ENCODE data around the gene PXDC1. TPM values are rescaled to one million over a fixed set of nuclear protein-coding genes. Genes with fewer than 3 reads are reported as not detected.

The PXDC1 gene
- total RNA-seq, 1 donor from 2014 or later, result 41.0 TPM

DNA sequence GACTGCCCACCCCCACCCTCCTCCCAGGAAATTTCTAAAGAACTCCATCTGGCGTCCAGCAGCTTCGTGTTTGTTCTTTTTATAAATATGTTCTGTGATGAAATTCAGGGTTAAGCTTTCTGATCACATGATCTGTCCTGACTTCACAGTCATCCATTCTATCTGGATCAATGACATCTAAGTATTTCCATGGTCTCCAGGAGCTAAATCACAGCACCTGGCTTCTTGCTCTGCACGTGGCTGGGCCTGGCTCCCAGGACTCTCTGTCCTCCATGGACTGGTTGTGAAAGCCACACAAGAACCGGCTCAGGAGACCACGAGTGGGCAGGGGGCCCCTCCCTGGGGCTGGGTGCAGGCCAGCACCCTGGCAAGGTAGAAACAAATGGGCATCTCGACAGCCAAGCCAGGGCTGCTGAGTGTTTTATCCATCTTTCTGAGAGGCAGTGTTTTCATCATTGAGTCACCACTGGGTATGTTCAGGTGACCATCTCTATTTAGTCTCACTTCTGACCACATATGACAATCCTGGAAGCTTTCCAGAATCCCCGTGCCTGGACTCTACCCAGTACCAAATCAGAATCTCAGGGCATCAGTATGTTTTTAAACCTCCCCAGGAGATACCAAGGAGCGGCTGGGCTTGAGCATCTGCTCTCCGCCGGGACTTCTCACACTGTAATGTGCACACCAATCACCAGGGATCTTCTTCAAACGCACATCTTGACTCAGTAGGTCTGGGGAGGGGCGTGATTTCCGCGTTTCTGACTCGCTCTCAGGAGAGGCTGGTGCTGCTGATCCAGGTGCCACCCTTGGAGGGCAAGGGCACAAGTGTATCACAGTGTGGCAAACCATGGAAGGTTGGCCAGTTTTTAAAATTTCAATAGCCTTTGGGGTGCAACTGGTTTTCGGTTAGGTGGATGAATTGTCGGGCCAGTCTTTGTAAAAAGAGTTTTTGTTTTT, 31.6 kb upstream of the PXDC1 start:
- no peak for DNase-seq (ENCODE audit: low spot score)
- H3K36me3 Mint-ChIP-seq (ENCODE audit: low read depth, unreplicated experiment), result no peaks in the 10 kb centered on the region
- no peaks in the 10 kb centered on the region for H3K4me1 Mint-ChIP-seq (ENCODE audit: unreplicated experiment)
- H3K4me3 Mint-ChIP-seq (ENCODE audit: unreplicated experiment), result no peak overlapping the region
- H3K27ac Mint-ChIP-seq (ENCODE audit: unreplicated experiment), result no peak overlapping the region
- H3K9me3 Mint-ChIP-seq (ENCODE audit: unreplicated experiment), result no peaks in the 10 kb centered on the region
- H3K27me3 Mint-ChIP-seq (ENCODE audit: unreplicated experiment), result peaks cover 9% of the 10 kb centered on the region
- TF ChIP-seq, protein P1, sequence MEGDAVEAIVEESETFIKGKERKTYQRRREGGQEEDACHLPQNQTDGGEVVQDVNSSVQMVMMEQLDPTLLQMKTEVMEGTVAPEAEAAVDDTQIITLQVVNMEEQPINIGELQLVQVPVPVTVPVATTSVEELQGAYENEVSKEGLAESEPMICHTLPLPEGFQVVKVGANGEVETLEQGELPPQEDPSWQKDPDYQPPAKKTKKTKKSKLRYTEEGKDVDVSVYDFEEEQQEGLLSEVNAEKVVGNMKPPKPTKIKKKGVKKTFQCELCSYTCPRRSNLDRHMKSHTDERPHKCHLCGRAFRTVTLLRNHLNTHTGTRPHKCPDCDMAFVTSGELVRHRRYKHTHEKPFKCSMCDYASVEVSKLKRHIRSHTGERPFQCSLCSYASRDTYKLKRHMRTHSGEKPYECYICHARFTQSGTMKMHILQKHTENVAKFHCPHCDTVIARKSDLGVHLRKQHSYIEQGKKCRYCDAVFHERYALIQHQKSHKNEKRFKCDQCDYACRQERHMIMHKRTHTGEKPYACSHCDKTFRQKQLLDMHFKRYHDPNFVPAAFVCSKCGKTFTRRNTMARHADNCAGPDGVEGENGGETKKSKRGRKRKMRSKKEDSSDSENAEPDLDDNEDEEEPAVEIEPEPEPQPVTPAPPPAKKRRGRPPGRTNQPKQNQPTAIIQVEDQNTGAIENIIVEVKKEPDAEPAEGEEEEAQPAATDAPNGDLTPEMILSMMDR (IDR thresholded peaks at IDR 0.05; ENCODE audit: unreplicated experiment), result no peak

DNA sequence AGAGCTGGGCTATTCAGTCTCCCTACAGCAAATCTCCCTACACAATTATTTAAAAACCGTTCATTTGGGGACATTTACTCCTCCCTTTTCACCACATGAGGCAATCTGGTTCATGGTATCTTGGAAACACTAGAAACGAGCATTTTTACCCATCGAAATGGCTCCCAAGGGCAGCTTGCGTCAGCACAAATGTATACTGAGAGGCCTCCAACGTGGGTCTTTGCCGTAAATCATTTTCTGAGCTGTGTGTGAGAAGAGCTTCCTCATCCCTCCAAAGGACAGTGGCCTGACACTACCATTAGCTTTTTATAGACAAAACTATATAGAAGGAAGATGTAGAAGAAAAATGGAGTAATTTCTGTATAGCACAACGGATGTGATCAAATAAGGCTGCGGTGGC, 30.0 kb upstream of the PXDC1 start:
- H3K4me1 Mint-ChIP-seq (ENCODE audit: unreplicated experiment), result peaks cover 6% of the 10 kb centered on the region
- no peak for DNase-seq (ENCODE audit: low spot score)
- no peak overlapping the region for H3K4me3 Mint-ChIP-seq (ENCODE audit: unreplicated experiment)
- H3K36me3 Mint-ChIP-seq (ENCODE audit: low read depth, unreplicated experiment), result no peaks in the 10 kb centered on the region
- TF ChIP-seq, protein P1 (IDR thresholded peaks at IDR 0.05; ENCODE audit: unreplicated experiment), result no peak
- no peak overlapping the region for H3K27ac Mint-ChIP-seq (ENCODE audit: unreplicated experiment)
- peaks cover 11% of the 10 kb centered on the region for H3K27me3 Mint-ChIP-seq (ENCODE audit: unreplicated experiment)
- no peaks in the 10 kb centered on the region for H3K9me3 Mint-ChIP-seq (ENCODE audit: unreplicated experiment)

DNA sequence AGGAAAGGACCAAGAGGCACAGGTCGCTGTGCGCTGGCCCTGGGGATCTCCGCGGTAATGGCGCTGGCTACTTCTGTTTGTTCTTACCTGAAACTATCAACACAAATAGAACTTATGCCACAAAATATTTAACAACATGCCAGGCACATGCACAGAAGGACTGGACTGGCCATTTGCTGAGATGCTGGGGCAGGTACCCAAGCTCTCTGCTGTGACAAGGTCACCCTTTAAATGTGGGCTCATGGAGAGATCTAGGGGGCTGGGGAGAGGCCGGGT, 28.0 kb upstream of the PXDC1 start:
- no peak overlapping the region for H3K27ac Mint-ChIP-seq (ENCODE audit: unreplicated experiment)
- TF ChIP-seq, protein P1 (IDR thresholded peaks at IDR 0.05; ENCODE audit: unreplicated experiment), result no peak
- H3K36me3 Mint-ChIP-seq (ENCODE audit: low read depth, unreplicated experiment), result no peaks in the 10 kb centered on the region
- no peak for DNase-seq (ENCODE audit: low spot score)
- peaks cover 6% of the 10 kb centered on the region for H3K4me1 Mint-ChIP-seq (ENCODE audit: unreplicated experiment)
- H3K9me3 Mint-ChIP-seq (ENCODE audit: unreplicated experiment), result no peaks in the 10 kb centered on the region
- peaks cover 11% of the 10 kb centered on the region for H3K27me3 Mint-ChIP-seq (ENCODE audit: unreplicated experiment)
- no peak overlapping the region for H3K4me3 Mint-ChIP-seq (ENCODE audit: unreplicated experiment)

DNA sequence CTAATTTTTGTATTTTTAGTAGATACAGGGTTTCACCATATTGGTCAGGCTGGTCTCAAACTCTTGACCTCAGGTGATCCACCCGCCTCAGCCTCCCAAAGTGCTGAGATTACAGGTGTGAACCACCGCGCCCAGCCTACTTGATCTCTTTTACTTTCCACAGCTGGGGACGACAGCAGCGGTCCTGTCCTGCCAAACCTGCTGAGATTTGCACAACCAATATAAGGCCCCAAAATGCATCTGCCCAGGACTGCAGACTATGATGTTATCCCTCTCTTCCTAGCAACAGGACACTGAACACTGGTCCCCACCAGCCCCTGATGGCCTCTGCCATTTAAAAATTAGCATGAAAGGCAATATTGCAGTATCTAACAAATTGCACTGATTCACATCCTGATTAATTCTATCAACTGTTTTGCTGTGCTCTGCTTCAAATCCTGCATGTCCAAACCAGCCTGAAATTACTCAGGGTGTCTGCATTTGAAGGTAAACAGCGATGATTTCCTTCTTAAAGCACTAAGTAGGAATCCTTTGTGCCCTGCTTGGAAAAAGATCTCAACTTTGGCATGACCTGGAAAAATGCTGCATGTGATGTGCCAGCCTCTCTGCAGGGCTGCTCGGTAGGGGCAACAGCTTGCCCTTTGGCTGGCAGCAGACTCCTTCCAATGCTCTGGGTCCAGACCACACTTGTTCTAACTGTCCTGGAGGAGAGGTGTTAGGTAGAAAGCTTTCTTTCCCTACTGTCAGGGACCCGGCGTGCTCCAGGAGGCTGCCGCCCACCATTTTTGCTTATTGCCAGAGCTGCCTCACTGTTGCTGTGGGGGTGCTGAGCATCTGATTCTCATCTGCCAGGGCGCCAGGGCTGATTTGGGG, 27.4 kb upstream of the PXDC1 start:
- no peaks in the 10 kb centered on the region for H3K36me3 Mint-ChIP-seq (ENCODE audit: low read depth, unreplicated experiment)
- H3K4me1 Mint-ChIP-seq (ENCODE audit: unreplicated experiment), result peaks cover 6% of the 10 kb centered on the region
- no peak for DNase-seq (ENCODE audit: low spot score)
- H3K27me3 Mint-ChIP-seq (ENCODE audit: unreplicated experiment), result peaks cover 11% of the 10 kb centered on the region
- H3K9me3 Mint-ChIP-seq (ENCODE audit: unreplicated experiment), result no peaks in the 10 kb centered on the region
- TF ChIP-seq, protein P1 (IDR thresholded peaks at IDR 0.05; ENCODE audit: unreplicated experiment), result no peak
- no peak overlapping the region for H3K4me3 Mint-ChIP-seq (ENCODE audit: unreplicated experiment)
- H3K27ac Mint-ChIP-seq (ENCODE audit: unreplicated experiment), result no peak overlapping the region
